ENCODE data around the gene DPYSL4.

The DPYSL4 gene

GRCh38 chr10:132166216-132166950 lies 20.4 kb upstream of the DPYSL4 start:
- TF ChIP-seq CTCF (IDR thresholded peaks at IDR 0.05; ENCODE audit: control insufficient read depth, extremely low read depth, insufficient read depth), result no peak
- DNase-seq (ENCODE audit: low read depth), result no peak
- no peak overlapping the region for H3K4me3 ChIP-seq (ENCODE audit: low read depth, low read length)

DNA sequence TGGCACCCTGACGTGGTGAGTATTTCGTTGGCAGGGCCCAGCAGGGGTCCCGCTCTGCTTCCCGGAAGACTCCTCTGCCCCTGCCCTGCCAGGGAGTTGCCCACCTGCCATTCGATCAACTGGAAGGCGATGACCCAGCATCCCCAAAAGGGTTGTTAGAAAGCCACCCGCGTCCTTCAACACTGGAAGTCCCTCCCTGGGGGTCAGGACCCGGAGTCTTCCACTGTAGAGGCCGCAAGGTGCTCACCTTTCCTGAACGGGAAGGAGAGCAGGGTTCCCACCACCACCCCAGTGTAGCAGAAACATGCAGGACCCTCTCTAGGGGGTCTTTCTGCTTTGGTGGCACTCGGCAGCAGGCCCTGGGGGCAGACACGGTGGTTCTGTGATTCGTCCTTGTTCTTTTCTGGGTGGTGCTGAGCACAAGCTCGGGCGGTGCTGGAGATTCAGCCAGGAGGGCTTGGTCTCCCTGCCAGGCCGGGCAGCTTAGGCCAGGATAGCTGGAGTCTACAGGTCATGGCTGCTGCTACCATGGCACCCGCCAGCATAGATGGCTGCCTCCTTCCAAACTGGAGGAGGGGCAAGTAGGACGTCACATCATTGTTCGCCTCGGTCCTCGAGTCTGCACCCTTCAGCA lies 19.6 kb upstream of the DPYSL4 start:
- no peak for DNase-seq (ENCODE audit: low read depth)
- no peak overlapping the region for H3K4me3 ChIP-seq (ENCODE audit: low read depth, low read length)
- TF ChIP-seq CTCF (IDR thresholded peaks at IDR 0.05; ENCODE audit: control insufficient read depth, extremely low read depth, insufficient read depth), result no peak

DNA sequence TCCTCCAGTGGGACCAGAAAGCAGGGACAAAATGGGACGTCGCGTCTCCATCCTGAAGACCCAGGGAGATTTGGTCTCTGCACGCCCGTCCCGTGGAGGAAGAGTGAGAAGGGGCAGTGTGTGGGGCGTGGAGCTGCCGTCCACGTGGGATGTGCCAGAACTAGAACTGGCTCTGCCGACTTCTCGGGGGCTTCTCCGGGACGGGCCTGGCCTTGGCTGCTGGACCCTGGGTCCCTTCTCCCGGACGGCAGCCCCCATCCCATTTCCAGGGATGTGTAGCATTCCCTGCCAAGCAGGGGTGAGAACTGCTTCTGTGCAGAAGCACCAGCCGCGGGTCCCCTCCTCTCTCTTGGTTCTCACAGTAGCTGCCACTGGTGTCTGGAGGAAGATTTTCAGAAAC lies 18.8 kb upstream of the DPYSL4 start:
- TF ChIP-seq CTCF (IDR thresholded peaks at IDR 0.05; ENCODE audit: control insufficient read depth, extremely low read depth, insufficient read depth), result no peak
- DNase-seq (ENCODE audit: low read depth), result no peak

DNA sequence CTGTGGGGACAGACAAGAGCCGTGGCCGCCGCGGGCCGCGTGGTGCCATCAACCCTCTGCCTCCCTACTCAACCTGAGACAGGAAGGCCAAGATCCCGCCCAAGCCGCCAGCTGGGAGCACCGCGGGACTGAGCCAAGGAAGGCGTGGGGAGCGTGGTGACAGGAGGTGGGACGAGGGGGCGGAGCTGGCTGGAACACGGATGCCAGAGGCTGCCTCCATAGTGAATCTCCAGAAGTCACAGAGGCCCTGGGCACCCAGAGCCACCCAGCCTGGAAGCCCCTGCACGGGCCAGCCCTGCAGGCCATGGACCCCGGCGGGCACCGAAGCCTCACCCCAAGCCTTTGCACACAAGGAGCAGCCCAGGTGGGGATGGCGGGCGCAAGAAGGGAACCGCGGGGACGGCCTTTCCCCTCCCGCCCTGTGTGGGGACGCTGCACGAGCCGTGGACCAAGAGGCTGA lies 18.1 kb upstream of the DPYSL4 start:
- TF ChIP-seq CTCF (IDR thresholded peaks at IDR 0.05; ENCODE audit: control insufficient read depth, extremely low read depth, insufficient read depth), result no peak
- DNase-seq (ENCODE audit: low read depth), result no peak
- H3K4me3 ChIP-seq (ENCODE audit: low read depth, low read length), result no peak overlapping the region

More for the DNA sequence above, 18.8 kb upstream of the DPYSL4 start:
- H3K4me3 ChIP-seq (ENCODE audit: low read depth, low read length), result no peak overlapping the region

- DNase-seq (ENCODE audit: low read depth), result no peak
Measured at GRCh38 chr10:132169031-132169765, 17.6 kb upstream of the DPYSL4 start.

More at GRCh38 chr10:132169031-132169765, 17.6 kb upstream of the DPYSL4 start:
- no peak overlapping the region for H3K4me3 ChIP-seq (ENCODE audit: low read depth, low read length)
- TF ChIP-seq CTCF (IDR thresholded peaks at IDR 0.05; ENCODE audit: control insufficient read depth, extremely low read depth, insufficient read depth), result no peak

All from LNCaP clone FGC (cell line).